ENCODE data around the gene EPHB1. TPM values are rescaled to one million over a fixed set of nuclear protein-coding genes. Genes with fewer than 3 reads are reported as not detected.

The EPHB1 gene
- total and polyA plus RNA-seq, 2 of the 13 experiments (the other 11 are each of a cell fraction or from before 2014, with no cell fraction given): 0.07 to 0.21 TPM

DNA sequence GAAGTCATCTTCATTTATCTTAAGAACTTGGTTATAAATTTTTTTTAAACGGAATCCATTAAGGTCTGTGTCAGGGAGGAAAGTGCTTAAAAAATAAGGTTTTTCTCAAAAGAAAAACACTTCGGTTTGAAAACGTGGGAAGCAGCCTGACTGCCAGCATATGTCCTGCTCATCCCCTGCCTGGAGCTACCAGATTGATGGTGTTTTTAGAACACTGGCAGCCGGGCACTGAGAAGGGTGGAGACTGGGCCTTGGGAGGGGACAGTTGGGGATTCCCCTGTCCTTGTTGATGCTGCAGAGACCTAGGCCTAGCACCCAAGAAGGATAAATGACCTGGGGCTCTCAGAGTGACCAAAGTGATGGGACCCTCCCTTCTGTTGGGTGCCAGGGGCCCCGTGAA is 296.9 kb downstream of the EPHB1 start (continued):
- no peak for TF ChIP-seq ZMYM4 (CRISPR knock-in tag; IDR thresholded peaks at IDR 0.05)
- no peak for TF ChIP-seq ZNF629 (CRISPR knock-in tag; conservative IDR thresholded peaks at IDR 0.05)
- no peak for TF ChIP-seq SIX4 (CRISPR knock-in tag; IDR thresholded peaks at IDR 0.05)

DNA sequence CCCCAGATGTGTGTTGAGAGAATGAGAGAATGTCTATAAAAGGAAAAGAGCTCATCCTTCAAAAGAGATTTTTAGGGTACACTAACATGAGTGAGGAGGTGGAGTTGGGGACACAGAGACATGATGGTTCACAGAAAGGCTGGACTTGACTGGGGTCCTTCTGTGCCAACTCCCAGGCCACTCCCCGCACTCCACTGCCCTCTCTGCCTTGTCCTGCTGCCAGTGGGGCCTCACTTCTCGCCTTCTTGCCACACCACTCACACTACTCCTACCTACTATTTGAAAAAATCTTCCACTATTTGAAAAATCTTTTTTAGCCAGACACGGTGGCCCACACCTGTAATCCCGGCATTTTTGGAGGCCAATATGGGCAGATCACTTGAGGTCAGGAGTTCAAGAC is 298.1 kb downstream of the EPHB1 start:
- H3K36me3 ChIP-seq (replicated peaks in 1 of 2; ENCODE audit: control insufficient read depth in 1 of 2, insufficient read depth in 2 of 2, low read length in 2 of 2): no peaks in the 10 kb centered on the region
- no peak overlapping the region for H2AFZ ChIP-seq (ENCODE audit: low read length)
- intact Hi-C loops (cut with micrococcal nuclease; ENCODE audit: unreplicated experiment): no loop called here
- H3K9ac ChIP-seq (ENCODE audit: insufficient read depth, low read depth, low read length): no peak overlapping the region
- no peaks in the 10 kb centered on the region for H3K79me2 ChIP-seq (ENCODE audit: insufficient read depth, low read length)
- ATAC-seq (no peak), DNase-seq (ENCODE audit: low spot score) (no peak), FAIRE-seq (no peak)
- no peaks in the 10 kb centered on the region for H3K4me1 ChIP-seq (ENCODE audit: insufficient read depth, low read length)
- ChIA-PET CTCF (ENCODE audit: low intra/inter-chr PET ratio, low total read pairs) (no interaction called here), POLR2A (no interaction called here)
- no peak overlapping the region for H3K4me2 ChIP-seq (ENCODE audit: low read depth, low read length)
- BruUV-seq (replicated peaks): no TSS peak
- in situ Hi-C loops (cut with HindIII; ENCODE audit: extremely low pct_ligation_motif_present, low pct_unique_long_range_greater_than_20kb): no loop called here
- H4K20me1 ChIP-seq (ENCODE audit: insufficient read depth, low read length): no peaks in the 10 kb centered on the region
- H3K27me3 ChIP-seq (ENCODE audit: control insufficient read depth in 1 of 2, insufficient read depth in 2 of 2, low read length in 2 of 2): no peaks in the 10 kb centered on the region; a peak in 2 of 5 replicates
- no peak overlapping the region for H3K27ac ChIP-seq (ENCODE audit: extremely low read length, insufficient read depth, low read length)
- no peak overlapping the region for H3K4me3 ChIP-seq (replicated peaks in 1 of 3; ENCODE audit: insufficient read depth in 1 of 3, low read depth in 2 of 3, low read length in 3 of 3)
- 3% methylated on average over 4 of the region's 4 CpGs for WGBS (ENCODE audit: low lambda C conversion rate)
- no peaks in the 10 kb centered on the region for H3K9me3 ChIP-seq (ENCODE audit: low read length)
- no peak for TF ChIP-seq ZFP41 (CRISPR knock-in tag; IDR thresholded peaks at IDR 0.05; ENCODE audit: borderline replicate concordance)
- no peak for TF ChIP-seq ZNF160 (CRISPR knock-in tag; IDR thresholded peaks at IDR 0.05)
- TF ChIP-seq, protein P1, sequence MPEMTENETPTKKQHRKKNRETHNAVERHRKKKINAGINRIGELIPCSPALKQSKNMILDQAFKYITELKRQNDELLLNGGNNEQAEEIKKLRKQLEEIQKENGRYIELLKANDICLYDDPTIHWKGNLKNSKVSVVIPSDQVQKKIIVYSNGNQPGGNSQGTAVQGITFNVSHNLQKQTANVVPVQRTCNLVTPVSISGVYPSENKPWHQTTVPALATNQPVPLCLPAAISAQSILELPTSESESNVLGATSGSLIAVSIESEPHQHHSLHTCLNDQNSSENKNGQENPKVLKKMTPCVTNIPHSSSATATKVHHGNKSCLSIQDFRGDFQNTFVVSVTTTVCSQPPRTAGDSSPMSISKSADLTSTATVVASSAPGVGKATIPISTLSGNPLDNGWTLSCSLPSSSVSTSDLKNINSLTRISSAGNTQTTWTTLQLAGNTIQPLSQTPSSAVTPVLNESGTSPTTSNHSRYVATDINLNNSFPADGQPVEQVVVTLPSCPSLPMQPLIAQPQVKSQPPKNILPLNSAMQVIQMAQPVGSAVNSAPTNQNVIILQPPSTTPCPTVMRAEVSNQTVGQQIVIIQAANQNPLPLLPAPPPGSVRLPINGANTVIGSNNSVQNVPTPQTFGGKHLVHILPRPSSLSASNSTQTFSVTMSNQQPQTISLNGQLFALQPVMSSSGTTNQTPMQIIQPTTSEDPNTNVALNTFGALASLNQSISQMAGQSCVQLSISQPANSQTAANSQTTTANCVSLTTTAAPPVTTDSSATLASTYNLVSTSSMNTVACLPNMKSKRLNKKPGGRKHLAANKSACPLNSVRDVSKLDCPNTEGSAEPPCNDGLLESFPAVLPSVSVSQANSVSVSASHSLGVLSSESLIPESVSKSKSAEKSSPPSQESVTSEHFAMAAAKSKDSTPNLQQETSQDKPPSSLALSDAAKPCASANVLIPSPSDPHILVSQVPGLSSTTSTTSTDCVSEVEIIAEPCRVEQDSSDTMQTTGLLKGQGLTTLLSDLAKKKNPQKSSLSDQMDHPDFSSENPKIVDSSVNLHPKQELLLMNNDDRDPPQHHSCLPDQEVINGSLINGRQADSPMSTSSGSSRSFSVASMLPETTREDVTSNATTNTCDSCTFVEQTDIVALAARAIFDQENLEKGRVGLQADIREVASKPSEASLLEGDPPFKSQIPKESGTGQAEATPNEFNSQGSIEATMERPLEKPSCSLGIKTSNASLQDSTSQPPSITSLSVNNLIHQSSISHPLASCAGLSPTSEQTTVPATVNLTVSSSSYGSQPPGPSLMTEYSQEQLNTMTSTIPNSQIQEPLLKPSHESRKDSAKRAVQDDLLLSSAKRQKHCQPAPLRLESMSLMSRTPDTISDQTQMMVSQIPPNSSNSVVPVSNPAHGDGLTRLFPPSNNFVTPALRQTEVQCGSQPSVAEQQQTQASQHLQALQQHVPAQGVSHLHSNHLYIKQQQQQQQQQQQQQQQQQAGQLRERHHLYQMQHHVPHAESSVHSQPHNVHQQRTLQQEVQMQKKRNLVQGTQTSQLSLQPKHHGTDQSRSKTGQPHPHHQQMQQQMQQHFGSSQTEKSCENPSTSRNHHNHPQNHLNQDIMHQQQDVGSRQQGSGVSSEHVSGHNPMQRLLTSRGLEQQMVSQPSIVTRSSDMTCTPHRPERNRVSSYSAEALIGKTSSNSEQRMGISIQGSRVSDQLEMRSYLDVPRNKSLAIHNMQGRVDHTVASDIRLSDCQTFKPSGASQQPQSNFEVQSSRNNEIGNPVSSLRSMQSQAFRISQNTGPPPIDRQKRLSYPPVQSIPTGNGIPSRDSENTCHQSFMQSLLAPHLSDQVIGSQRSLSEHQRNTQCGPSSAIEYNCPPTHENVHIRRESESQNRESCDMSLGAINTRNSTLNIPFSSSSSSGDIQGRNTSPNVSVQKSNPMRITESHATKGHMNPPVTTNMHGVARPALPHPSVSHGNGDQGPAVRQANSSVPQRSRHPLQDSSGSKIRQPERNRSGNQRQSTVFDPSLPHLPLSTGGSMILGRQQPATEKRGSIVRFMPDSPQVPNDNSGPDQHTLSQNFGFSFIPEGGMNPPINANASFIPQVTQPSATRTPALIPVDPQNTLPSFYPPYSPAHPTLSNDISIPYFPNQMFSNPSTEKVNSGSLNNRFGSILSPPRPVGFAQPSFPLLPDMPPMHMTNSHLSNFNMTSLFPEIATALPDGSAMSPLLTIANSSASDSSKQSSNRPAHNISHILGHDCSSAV (CRISPR knock-in tag; IDR thresholded peaks at IDR 0.05; ENCODE audit: borderline replicate concordance): no peak
- TF ChIP-seq MATR3 (CRISPR knock-in tag; IDR thresholded peaks at IDR 0.05): no peak
- no peak for TF ChIP-seq HES4 (CRISPR knock-in tag; IDR thresholded peaks at IDR 0.05; ENCODE audit: borderline replicate concordance)
- TF ChIP-seq ZMYM3 (CRISPR knock-in tag; IDR thresholded peaks at IDR 0.05): no peak
- no peak for TF ChIP-seq HNRNPLL (IDR thresholded peaks at IDR 0.05; ENCODE audit: low read depth, low read length, poor library complexity, severe bottlenecking)
- no peak for TF ChIP-seq CCAR2 (optimal IDR thresholded peaks at IDR 0.05; ENCODE audit: low read depth, low read length)
- TF ChIP-seq HMG20A (CRISPR knock-in tag; IDR thresholded peaks at IDR 0.05; ENCODE audit: borderline replicate concordance): no peak
- no peak for TF ChIP-seq YEATS2 (CRISPR knock-in tag; IDR thresholded peaks at IDR 0.05; ENCODE audit: borderline replicate concordance)
- TF ChIP-seq, protein P2, sequence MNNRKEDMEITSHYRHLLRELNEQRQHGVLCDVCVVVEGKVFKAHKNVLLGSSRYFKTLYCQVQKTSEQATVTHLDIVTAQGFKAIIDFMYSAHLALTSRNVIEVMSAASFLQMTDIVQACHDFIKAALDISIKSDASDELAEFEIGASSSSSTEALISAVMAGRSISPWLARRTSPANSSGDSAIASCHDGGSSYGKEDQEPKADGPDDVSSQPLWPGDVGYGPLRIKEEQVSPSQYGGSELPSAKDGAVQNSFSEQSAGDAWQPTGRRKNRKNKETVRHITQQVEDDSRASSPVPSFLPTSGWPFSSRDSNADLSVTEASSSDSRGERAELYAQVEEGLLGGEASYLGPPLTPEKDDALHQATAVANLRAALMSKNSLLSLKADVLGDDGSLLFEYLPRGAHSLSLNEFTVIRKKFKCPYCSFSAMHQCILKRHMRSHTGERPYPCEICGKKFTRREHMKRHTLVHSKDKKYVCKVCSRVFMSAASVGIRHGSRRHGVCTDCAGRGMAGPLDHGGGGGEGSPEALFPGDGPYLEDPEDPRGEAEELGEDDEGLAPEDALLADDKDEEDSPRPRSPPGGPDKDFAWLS (CRISPR knock-in tag; IDR thresholded peaks at IDR 0.05; ENCODE audit: borderline replicate concordance): no peak
- no peak for TF ChIP-seq CEBPB (IDR thresholded peaks at IDR 0.05; ENCODE audit: borderline replicate concordance, low read depth, low read length)
